HepG2 (cell line): ENCODE results near the gene ZKSCAN5. TPM values are rescaled to one million over a fixed set of nuclear protein-coding genes. Genes with fewer than 3 reads are reported as not detected.
A peak's percentile ranks its signal among the peaks of the same experiment; 100 is the strongest.

Experiments used
- BRD4 ChIP-seq: sonication (generic); formaldehyde crosslinking; IDR thresholded peaks from 2 replicates; pipeline ENCODE4 v1.4.0; 2020; ENCODE audit warnings: missing genetic modification reagents
- CREM ChIP-seq, 2 experiments: sonication (generic) in 1 of 2; formaldehyde crosslinking in 1 of 2; IDR thresholded peaks; 2 replicates each; pipeline versions ENCODE4 v1.4.0 to v1.6.1; 2016 to 2020; ENCODE audit warnings: antibody characterized with exemption in 1 of 2, mild to moderate bottlenecking in 1 of 2, missing genetic modification reagents in 1 of 2
- KDM5B ChIP-seq: sonication (generic); formaldehyde crosslinking; IDR thresholded peaks from 2 replicates; pipeline ENCODE4 v1.4.0; 2020; ENCODE audit warnings: missing genetic modification reagents, mild to moderate bottlenecking, borderline replicate concordance
- MAF1 ChIP-seq: sonication (generic); formaldehyde crosslinking; IDR thresholded peaks from 2 replicates; pipeline ENCODE4 v1.5.0; 2020; ENCODE audit warnings: missing genetic modification reagents, borderline replicate concordance
- MBD4 ChIP-seq: IDR thresholded peaks from 2 replicates; pipeline ENCODE4 v1.6.1; 2012; ENCODE audit warnings: low read length, inconsistent platforms, borderline replicate concordance
- RFXAP ChIP-seq: sonication (generic); formaldehyde crosslinking; IDR thresholded peaks from 2 replicates; pipeline ENCODE4 v1.4.0; 2020; ENCODE audit warnings: missing genetic modification reagents, borderline replicate concordance
- RNF2 ChIP-seq: fragments of 450-650 bp; conservative IDR thresholded peaks from 2 replicates; pipeline ENCODE4 v1.6.1; 2016; ENCODE audit warnings: low read depth
- SYNCRIP ChIP-seq: fragments of 200-400 bp; formaldehyde crosslinking; IDR thresholded peaks from 2 replicates; pipeline ENCODE4 v1.6.1; 2018; ENCODE audit warnings: mild to moderate bottlenecking, low read depth, low read length; ENCODE audit not compliant: insufficient read depth
- ZBTB21 ChIP-seq: sonication (generic); formaldehyde crosslinking; IDR thresholded peaks from 2 replicates; pipeline ENCODE4 v1.4.0; 2020; ENCODE audit warnings: missing genetic modification reagents
- ZFP62 ChIP-seq: sonication (generic); formaldehyde crosslinking; IDR thresholded peaks from 2 replicates; pipeline ENCODE4 v1.4.0; 2020; ENCODE audit warnings: missing genetic modification reagents
- ZFYVE20 ChIP-seq: sonication (generic); formaldehyde crosslinking; IDR thresholded peaks from 2 replicates; pipeline ENCODE4 v1.8.0; 2023; ENCODE audit warnings: low read depth, mild to moderate bottlenecking, moderate library complexity, missing genetic modification reagents, borderline replicate concordance
- ZKSCAN5 ChIP-seq: sonication (generic); formaldehyde crosslinking; IDR thresholded peaks from 2 replicates; pipeline ENCODE4 v1.5.1; 2020; ENCODE audit warnings: mild to moderate bottlenecking, missing genetic modification reagents
- ZNF556 ChIP-seq: sonication (generic); formaldehyde crosslinking; IDR thresholded peaks from 2 replicates; pipeline ENCODE4 v1.4.0; 2020; ENCODE audit warnings: mild to moderate bottlenecking, missing genetic modification reagents, borderline replicate concordance
- ZNF878 ChIP-seq: sonication (generic); formaldehyde crosslinking; IDR thresholded peaks from 2 replicates; pipeline ENCODE4 v1.8.1; 2023; ENCODE audit warnings: mild to moderate bottlenecking, missing genetic modification reagents, moderate library complexity
- polyA plus RNA-seq, 8 experiments: library from polyadenylated mRNA; depleted of rRNA in 3 of 8; stranded (reverse) in 7 of 8; unstranded in 1 of 8; fragments of >200 nt; fragmentation: Illumina TruSeq in 4 of 8; extraction: Trizol in 4 of 8; gene quantifications; 2 replicates each; pipeline versions ENCODE4 v1.2.1 to v1.2.3, GENCODE V29; 2011 to 2016; ENCODE audit warnings: low read depth in 4 of 8, missing spikeins in 1 of 8, mixed read lengths in 1 of 8; ENCODE audit not compliant: insufficient read depth in 1 of 8
- total RNA-seq, 5 experiments: library from RNA; depleted of rRNA; stranded (reverse); fragments of >200 nt; fragmentation: Illumina TruSeq; extraction: Trizol; gene quantifications; 2 replicates each; pipeline ENCODE4 v1.2.3, GENCODE V29; 2016; ENCODE audit warnings: low read depth in 1 of 5
- TF ChIP-seq, protein P1 (sequence below): sonication (generic); formaldehyde crosslinking; IDR thresholded peaks from 2 replicates; pipeline ENCODE4 v1.4.0; 2020; ENCODE audit warnings: missing genetic modification reagents
- TF ChIP-seq, protein P2 (sequence below): sonication (generic); formaldehyde crosslinking; IDR thresholded peaks from 2 replicates; pipeline ENCODE4 v1.8.1; 2022; ENCODE audit warnings: mild to moderate bottlenecking, missing genetic modification reagents
- TF ChIP-seq, protein P3 (sequence below): sonication (generic); formaldehyde crosslinking; IDR thresholded peaks from 2 replicates; pipeline ENCODE4 v1.4.0; 2020; ENCODE audit warnings: mild to moderate bottlenecking, missing genetic modification reagents

The ZKSCAN5 gene
- total and polyA plus RNA-seq, 2 of the 13 experiments (the other 11 are each of a cell fraction or from before 2014, with no cell fraction given), result 5.5 to 11.7 TPM

DNA sequence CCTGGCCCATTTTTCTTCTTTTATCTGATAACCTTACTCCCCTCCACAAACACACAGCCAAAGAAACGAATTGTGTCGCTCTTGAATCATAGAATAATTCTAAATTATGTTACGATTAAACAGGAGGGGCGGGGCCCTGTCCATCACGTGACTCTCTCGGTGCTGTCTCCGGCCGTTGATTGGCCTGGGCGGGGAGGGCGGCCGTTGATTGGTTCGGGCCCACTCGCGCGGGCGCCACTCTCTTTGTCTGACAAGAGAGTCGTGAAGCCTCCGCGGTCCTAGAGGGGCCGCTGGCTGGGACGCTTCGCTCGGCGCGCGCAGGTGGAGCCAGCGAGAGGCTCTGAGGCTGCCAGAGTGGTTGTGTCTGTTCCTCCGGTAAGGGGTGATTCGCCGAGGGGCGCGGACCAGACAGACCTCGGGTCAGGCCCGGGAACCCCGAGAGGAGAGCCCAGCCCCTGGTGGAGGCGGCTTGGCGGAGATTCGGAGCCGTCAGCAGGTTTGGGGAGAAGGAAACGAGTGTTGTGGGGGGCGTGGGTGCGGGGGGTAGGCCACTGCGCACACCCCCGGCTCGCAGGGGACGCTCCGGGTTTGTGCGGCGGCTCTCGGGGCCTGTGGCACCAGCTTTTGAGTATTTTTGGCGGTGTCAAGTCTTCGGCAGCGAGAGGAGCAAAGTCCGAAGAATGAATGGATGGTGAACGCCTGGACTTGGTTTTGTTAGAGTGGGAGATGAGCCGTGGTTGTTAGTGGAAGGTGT is 31.7 kb upstream of the ZKSCAN5 start, which contains the start of gene ZNF789 (continued):
- TF ChIP-seq ZKSCAN5, result 0 out of 2 replicates have a peak, but pooled peaks have one; percentile 33
- peak; percentile 82; the same call in 1 of the 2 replicates for TF ChIP-seq ZNF556 (CRISPR knock-in tag)
- TF ChIP-seq MAF1 (CRISPR knock-in tag), result no peak
- TF ChIP-seq RFXAP (CRISPR knock-in tag), result peak; percentile 56; the same call in 1 of the 2 replicates
- no peak for TF ChIP-seq ZFP62
- no peak for TF ChIP-seq ZBTB21 (CRISPR knock-in tag)
- TF ChIP-seq BRD4 (CRISPR knock-in tag), result no peak
- TF ChIP-seq, protein P1, sequence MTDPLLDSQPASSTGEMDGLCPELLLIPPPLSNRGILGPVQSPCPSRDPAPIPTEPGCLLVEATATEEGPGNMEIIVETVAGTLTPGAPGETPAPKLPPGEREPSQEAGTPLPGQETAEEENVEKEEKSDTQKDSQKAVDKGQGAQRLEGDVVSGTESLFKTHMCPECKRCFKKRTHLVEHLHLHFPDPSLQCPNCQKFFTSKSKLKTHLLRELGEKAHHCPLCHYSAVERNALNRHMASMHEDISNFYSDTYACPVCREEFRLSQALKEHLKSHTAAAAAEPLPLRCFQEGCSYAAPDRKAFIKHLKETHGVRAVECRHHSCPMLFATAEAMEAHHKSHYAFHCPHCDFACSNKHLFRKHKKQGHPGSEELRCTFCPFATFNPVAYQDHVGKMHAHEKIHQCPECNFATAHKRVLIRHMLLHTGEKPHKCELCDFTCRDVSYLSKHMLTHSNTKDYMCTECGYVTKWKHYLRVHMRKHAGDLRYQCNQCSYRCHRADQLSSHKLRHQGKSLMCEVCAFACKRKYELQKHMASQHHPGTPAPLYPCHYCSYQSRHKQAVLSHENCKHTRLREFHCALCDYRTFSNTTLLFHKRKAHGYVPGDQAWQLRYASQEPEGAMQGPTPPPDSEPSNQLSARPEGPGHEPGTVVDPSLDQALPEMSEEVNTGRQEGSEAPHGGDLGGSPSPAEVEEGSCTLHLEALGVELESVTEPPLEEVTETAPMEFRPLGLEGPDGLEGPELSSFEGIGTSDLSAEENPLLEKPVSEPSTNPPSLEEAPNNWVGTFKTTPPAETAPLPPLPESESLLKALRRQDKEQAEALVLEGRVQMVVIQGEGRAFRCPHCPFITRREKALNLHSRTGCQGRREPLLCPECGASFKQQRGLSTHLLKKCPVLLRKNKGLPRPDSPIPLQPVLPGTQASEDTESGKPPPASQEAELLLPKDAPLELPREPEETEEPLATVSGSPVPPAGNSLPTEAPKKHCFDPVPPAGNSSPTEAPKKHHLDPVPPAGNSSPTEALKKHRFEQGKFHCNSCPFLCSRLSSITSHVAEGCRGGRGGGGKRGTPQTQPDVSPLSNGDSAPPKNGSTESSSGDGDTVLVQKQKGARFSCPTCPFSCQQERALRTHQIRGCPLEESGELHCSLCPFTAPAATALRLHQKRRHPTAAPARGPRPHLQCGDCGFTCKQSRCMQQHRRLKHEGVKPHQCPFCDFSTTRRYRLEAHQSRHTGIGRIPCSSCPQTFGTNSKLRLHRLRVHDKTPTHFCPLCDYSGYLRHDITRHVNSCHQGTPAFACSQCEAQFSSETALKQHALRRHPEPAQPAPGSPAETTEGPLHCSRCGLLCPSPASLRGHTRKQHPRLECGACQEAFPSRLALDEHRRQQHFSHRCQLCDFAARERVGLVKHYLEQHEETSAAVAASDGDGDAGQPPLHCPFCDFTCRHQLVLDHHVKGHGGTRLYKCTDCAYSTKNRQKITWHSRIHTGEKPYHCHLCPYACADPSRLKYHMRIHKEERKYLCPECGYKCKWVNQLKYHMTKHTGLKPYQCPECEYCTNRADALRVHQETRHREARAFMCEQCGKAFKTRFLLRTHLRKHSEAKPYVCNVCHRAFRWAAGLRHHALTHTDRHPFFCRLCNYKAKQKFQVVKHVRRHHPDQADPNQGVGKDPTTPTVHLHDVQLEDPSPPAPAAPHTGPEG, result peak; percentile 35; the same call in 1 of the 2 replicates
- TF ChIP-seq MBD4, result no peak
- TF ChIP-seq, protein P2, sequence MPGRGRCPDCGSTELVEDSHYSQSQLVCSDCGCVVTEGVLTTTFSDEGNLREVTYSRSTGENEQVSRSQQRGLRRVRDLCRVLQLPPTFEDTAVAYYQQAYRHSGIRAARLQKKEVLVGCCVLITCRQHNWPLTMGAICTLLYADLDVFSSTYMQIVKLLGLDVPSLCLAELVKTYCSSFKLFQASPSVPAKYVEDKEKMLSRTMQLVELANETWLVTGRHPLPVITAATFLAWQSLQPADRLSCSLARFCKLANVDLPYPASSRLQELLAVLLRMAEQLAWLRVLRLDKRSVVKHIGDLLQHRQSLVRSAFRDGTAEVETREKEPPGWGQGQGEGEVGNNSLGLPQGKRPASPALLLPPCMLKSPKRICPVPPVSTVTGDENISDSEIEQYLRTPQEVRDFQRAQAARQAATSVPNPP (CRISPR knock-in tag), result no peak
- TF ChIP-seq CREM (IDR thresholded peaks at IDR 0.05), result peak; percentile 39
- TF ChIP-seq CREM (CRISPR knock-in tag; IDR thresholded peaks at IDR 0.05), result no peak
- TF ChIP-seq KDM5B (CRISPR knock-in tag), result peak; percentile 50; the same call in 1 of the 2 replicates
- peak; percentile 73 for TF ChIP-seq ZNF878 (CRISPR knock-in tag)
- TF ChIP-seq ZFYVE20 (CRISPR knock-in tag), result no peak; the same call in 1 of the 2 replicates
- TF ChIP-seq, protein P3, sequence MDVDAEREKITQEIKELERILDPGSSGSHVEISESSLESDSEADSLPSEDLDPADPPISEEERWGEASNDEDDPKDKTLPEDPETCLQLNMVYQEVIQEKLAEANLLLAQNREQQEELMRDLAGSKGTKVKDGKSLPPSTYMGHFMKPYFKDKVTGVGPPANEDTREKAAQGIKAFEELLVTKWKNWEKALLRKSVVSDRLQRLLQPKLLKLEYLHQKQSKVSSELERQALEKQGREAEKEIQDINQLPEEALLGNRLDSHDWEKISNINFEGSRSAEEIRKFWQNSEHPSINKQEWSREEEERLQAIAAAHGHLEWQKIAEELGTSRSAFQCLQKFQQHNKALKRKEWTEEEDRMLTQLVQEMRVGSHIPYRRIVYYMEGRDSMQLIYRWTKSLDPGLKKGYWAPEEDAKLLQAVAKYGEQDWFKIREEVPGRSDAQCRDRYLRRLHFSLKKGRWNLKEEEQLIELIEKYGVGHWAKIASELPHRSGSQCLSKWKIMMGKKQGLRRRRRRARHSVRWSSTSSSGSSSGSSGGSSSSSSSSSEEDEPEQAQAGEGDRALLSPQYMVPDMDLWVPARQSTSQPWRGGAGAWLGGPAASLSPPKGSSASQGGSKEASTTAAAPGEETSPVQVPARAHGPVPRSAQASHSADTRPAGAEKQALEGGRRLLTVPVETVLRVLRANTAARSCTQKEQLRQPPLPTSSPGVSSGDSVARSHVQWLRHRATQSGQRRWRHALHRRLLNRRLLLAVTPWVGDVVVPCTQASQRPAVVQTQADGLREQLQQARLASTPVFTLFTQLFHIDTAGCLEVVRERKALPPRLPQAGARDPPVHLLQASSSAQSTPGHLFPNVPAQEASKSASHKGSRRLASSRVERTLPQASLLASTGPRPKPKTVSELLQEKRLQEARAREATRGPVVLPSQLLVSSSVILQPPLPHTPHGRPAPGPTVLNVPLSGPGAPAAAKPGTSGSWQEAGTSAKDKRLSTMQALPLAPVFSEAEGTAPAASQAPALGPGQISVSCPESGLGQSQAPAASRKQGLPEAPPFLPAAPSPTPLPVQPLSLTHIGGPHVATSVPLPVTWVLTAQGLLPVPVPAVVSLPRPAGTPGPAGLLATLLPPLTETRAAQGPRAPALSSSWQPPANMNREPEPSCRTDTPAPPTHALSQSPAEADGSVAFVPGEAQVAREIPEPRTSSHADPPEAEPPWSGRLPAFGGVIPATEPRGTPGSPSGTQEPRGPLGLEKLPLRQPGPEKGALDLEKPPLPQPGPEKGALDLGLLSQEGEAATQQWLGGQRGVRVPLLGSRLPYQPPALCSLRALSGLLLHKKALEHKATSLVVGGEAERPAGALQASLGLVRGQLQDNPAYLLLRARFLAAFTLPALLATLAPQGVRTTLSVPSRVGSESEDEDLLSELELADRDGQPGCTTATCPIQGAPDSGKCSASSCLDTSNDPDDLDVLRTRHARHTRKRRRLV (CRISPR knock-in tag), result peak; percentile 85
- no peak for TF ChIP-seq RNF2
- TF ChIP-seq SYNCRIP, result no peak
